ENCODE measurements around the gene RPS15A.
"Not testable (repeated sequence)": the region's sequence is repeated elsewhere in the genome, so short reads cannot be mapped to it uniquely, and the experiment has no call there.

Gene RPS15A

DNA sequence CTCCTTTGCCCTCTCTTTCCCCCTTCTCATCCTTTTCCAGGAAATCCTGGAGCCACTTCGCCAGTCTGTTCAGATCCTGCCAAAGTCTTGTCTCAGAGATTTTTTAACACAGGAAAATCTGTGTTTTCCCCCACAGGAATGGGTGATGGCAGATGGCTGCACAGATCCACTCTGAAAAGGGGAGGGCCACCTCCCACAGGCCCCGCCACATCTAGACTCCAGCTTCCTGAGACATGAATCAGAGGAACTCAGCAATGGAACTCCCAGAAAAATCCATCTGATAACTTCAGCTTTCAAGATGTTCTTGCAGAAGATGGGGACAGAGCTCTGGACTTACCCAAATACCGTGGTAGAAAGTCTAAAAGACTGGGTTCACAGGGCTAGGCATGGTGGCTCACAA is 50.1 kb downstream of the RPS15A start:
- DNase-seq = not testable (repeated sequence)

DNA sequence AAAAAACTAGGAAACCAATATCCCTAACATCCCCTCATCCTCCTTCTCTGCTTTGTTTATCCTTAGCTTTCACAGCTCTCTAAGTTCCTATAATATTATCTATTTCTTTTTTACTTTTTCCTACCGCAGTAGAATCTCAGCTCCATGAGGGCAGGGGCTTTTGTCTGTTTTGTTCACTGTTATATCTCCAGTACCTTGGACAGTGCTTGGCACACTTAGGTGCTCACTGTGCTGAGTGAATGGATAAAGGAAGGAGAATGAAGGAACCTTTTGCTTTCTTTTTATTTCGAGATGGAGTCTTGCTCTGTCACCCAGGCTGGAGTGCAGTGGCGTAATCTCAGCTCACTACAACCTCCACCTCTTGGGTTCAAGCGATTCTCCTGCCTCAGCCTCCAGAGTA is 51.4 kb downstream of the RPS15A start:
- DNase-seq = not testable (repeated sequence)

DNA sequence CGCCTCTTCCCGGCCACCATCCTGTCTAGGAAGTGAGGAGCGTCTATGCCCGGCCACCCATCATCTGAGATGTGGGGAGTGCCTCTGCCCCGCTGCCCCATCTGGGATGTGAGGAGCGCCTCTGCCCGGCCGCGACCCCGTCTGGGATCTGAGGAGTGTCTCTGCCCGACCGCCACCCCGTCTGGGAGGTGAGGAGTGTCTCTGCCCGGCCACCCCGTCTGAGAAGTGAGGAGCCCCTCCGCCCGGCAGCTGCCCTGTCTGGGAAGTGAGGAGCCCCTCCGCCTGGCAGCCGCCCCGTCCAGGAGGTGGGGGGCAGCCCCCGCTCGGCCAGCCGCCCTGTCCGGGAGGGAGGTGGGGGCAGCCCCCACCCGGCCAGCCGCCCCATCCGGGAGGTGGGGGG is 55.9 kb downstream of the RPS15A start:
- DNase-seq = not testable (repeated sequence)
